Peyer's patch (tissue), 4 donors: Measurements from ENCODE around the gene STK17A.

ENCODE experiments used
- POLR2A ChIP-seq, 2 donors: fragments of 450-650 bp; IDR thresholded peaks; one replicate each; pipeline ENCODE4 v1.5.1; 2017; ENCODE audit warnings: antibody characterized with exemption in 2 of 2, mild to moderate bottlenecking in 2 of 2, moderate library complexity in 2 of 2
- TF ChIP-seq, protein P1 (sequence below), 6 experiments: fragments of 450-650 bp in 4 of 6; fragments of 200-600 bp in 2 of 6; sonication (generic) in 1 of 6; IDR thresholded peaks; one replicate each; pipeline ENCODE4 v1.5.1; 2017 to 2019; ENCODE audit warnings: antibody characterized with exemption in 6 of 6, mild to moderate bottlenecking in 3 of 6, moderate library complexity in 1 of 6

DNA sequence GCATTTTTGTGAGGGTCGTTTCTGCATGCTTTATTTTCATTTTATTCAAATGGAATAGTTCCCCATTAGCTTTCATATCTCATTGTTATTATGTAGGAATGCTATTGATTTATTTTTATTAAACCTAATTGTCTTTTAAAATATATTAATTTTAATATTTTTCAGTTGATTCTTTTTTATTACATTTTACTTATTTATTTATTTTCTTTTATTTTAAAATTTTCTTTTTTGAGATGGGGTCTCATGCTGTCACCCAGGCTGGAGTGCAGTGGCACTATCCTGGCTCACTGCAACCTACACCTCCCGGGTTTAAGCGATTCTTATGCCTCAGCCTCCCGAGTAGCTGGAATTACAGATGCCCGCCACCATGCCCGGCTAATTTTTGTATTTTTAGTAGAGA is 7.4 kb upstream of the STK17A start:
- TF ChIP-seq, protein P1, sequence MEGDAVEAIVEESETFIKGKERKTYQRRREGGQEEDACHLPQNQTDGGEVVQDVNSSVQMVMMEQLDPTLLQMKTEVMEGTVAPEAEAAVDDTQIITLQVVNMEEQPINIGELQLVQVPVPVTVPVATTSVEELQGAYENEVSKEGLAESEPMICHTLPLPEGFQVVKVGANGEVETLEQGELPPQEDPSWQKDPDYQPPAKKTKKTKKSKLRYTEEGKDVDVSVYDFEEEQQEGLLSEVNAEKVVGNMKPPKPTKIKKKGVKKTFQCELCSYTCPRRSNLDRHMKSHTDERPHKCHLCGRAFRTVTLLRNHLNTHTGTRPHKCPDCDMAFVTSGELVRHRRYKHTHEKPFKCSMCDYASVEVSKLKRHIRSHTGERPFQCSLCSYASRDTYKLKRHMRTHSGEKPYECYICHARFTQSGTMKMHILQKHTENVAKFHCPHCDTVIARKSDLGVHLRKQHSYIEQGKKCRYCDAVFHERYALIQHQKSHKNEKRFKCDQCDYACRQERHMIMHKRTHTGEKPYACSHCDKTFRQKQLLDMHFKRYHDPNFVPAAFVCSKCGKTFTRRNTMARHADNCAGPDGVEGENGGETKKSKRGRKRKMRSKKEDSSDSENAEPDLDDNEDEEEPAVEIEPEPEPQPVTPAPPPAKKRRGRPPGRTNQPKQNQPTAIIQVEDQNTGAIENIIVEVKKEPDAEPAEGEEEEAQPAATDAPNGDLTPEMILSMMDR (IDR thresholded peaks at IDR 0.05), result no peak
- TF ChIP-seq POLR2A (IDR thresholded peaks at IDR 0.05), result no peak
